ENCODE measurements around the gene RAET1G. TPM values are rescaled to one million over a fixed set of nuclear protein-coding genes. Genes with fewer than 3 reads are reported as not detected.
"Not testable (repeated sequence)": the region's sequence is repeated elsewhere in the genome, so short reads cannot be mapped to it uniquely, and the experiment has no call there.

RAET1G gene
- total RNA-seq, 1 donor from 2014 or later, result 3.8 TPM

GRCh38 chr6:149953934-149954327 is 31.0 kb upstream of the RAET1G start:
- H3K27ac Mint-ChIP-seq (ENCODE audit: unreplicated experiment); DNase-seq (ENCODE audit: low spot score); H3K36me3 Mint-ChIP-seq (ENCODE audit: low read depth, unreplicated experiment); H3K4me3 Mint-ChIP-seq (ENCODE audit: unreplicated experiment); H3K9me3 Mint-ChIP-seq (ENCODE audit: unreplicated experiment): not testable (repeated sequence)
- Mint-ChIP-seq H3K4me1 (ENCODE audit: unreplicated experiment) (peaks cover 26% of the 10 kb centered on the region), H3K27me3 (ENCODE audit: unreplicated experiment) (peaks cover 16% of the 10 kb centered on the region)

GRCh38 chr6:149953390-149953789 is 30.5 kb upstream of the RAET1G start:
- not testable (repeated sequence) for H3K36me3 Mint-ChIP-seq (ENCODE audit: low read depth, unreplicated experiment); DNase-seq (ENCODE audit: low spot score); H3K27ac Mint-ChIP-seq (ENCODE audit: unreplicated experiment); H3K9me3 Mint-ChIP-seq (ENCODE audit: unreplicated experiment); H3K4me3 Mint-ChIP-seq (ENCODE audit: unreplicated experiment)
- Mint-ChIP-seq H3K27me3 (ENCODE audit: unreplicated experiment) (peaks cover 16% of the 10 kb centered on the region), H3K4me1 (ENCODE audit: unreplicated experiment) (peaks cover 23% of the 10 kb centered on the region)

DNA sequence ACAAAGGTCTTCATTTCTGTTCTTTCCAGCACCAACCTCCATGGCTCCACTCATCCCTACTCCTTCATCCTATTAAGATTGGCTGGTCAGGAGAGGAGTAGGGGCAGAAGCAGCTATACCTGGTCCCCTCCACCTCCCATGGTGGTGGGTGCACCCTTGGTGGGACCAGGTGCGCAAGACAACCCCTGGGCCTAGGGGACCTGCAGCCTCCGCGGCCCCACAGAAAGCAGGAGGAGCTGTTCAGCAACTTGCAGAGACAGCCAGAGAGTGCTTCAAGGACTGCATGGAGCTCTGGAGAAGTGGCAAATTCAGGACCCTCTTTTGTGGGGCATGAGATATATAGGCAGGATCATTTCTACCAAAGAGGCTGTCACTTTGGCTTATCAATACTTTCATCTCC is 28.7 kb upstream of the RAET1G start:
- Mint-ChIP-seq H3K36me3 (ENCODE audit: low read depth, unreplicated experiment) (peaks cover 12% of the 10 kb centered on the region), H3K9me3 (ENCODE audit: unreplicated experiment) (no peaks in the 10 kb centered on the region), H3K4me3 (ENCODE audit: unreplicated experiment) (no peak overlapping the region), H3K4me1 (ENCODE audit: unreplicated experiment) (peaks cover 15% of the 10 kb centered on the region), H3K27me3 (ENCODE audit: unreplicated experiment) (peaks cover 16% of the 10 kb centered on the region), H3K27ac (ENCODE audit: unreplicated experiment) (no peak overlapping the region)
- no peak for TF ChIP-seq CTCF (IDR thresholded peaks at IDR 0.05; ENCODE audit: unreplicated experiment)
- DNase-seq (ENCODE audit: low spot score), result no peak

DNA sequence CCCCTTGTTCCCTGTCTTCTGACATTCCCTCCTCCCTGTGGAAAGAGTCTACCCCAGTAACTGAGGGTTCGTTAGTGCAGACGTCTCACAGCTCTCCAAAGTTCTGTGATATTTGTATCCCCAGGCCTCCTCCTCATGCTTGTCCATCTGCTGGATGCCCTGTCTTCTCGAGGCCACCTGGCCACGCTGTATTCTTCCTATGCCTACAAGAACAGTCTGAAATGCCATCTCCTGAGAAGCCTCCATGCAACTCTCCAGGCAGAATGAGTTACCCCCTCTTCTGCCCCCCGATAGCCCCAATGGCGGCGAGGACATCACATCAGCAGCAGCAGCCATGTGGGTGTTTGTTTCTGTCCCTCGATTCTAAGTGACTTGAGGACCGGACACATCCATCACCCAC is 28.2 kb upstream of the RAET1G start:
- DNase-seq (ENCODE audit: low spot score), result no peak
- H3K27me3 Mint-ChIP-seq (ENCODE audit: unreplicated experiment), result peaks cover 16% of the 10 kb centered on the region
- TF ChIP-seq CTCF (IDR thresholded peaks at IDR 0.05; ENCODE audit: unreplicated experiment), result no peak
- no peak overlapping the region for H3K4me3 Mint-ChIP-seq (ENCODE audit: unreplicated experiment)
- H3K9me3 Mint-ChIP-seq (ENCODE audit: unreplicated experiment), result no peaks in the 10 kb centered on the region
- H3K4me1 Mint-ChIP-seq (ENCODE audit: unreplicated experiment), result peaks cover 11% of the 10 kb centered on the region
- H3K27ac Mint-ChIP-seq (ENCODE audit: unreplicated experiment), result no peak overlapping the region
- peaks cover 17% of the 10 kb centered on the region for H3K36me3 Mint-ChIP-seq (ENCODE audit: low read depth, unreplicated experiment)

GRCh38 chr6:149950423-149950822 is 27.5 kb upstream of the RAET1G start:
- H3K4me1 Mint-ChIP-seq (ENCODE audit: unreplicated experiment), result peaks cover 5% of the 10 kb centered on the region
- H3K36me3 Mint-ChIP-seq (ENCODE audit: low read depth, unreplicated experiment), result peaks cover 17% of the 10 kb centered on the region
- H3K27ac Mint-ChIP-seq (ENCODE audit: unreplicated experiment), result no peak overlapping the region
- H3K9me3 Mint-ChIP-seq (ENCODE audit: unreplicated experiment), result no peaks in the 10 kb centered on the region
- no peak overlapping the region for H3K4me3 Mint-ChIP-seq (ENCODE audit: unreplicated experiment)
- TF ChIP-seq CTCF (IDR thresholded peaks at IDR 0.05; ENCODE audit: unreplicated experiment), result no peak
- H3K27me3 Mint-ChIP-seq (ENCODE audit: unreplicated experiment), result peaks cover 16% of the 10 kb centered on the region
- DNase-seq (ENCODE audit: low spot score), result no peak

GRCh38 chr6:149948616-149949015 is 25.7 kb upstream of the RAET1G start:
- peak overlapping the region; percentile 42 for H3K27ac Mint-ChIP-seq (ENCODE audit: unreplicated experiment)
- peaks cover 15% of the 10 kb centered on the region for H3K27me3 Mint-ChIP-seq (ENCODE audit: unreplicated experiment)
- DNase-seq (ENCODE audit: low spot score), result no peak
- H3K4me3 Mint-ChIP-seq (ENCODE audit: unreplicated experiment), result peak overlapping the region; percentile 11
- H3K9me3 Mint-ChIP-seq (ENCODE audit: unreplicated experiment), result no peaks in the 10 kb centered on the region
- TF ChIP-seq CTCF (IDR thresholded peaks at IDR 0.05; ENCODE audit: unreplicated experiment), result no peak
- no peaks in the 10 kb centered on the region for H3K4me1 Mint-ChIP-seq (ENCODE audit: unreplicated experiment)
- peaks cover 17% of the 10 kb centered on the region for H3K36me3 Mint-ChIP-seq (ENCODE audit: low read depth, unreplicated experiment)
